PC-3 (cell line): ENCODE measurements around the gene IFT43.

Experiments
- EZH2phosphoT487 ChIP-seq: fragments of 300-600 bp; sonication (generic); IDR thresholded peaks from 2 replicates; pipeline ENCODE4 v1.6.1; 2018; ENCODE audit warnings: mild to moderate bottlenecking, antibody characterized with exemption, low read length, borderline replicate concordance
- TF ChIP-seq, protein P1 (sequence below): fragments of 300-600 bp; sonication (generic); conservative IDR thresholded peaks from 2 replicates; pipeline ENCODE4 v1.5.1; 2017; ENCODE audit warnings: antibody characterized with exemption, low read depth, mild to moderate bottlenecking, low read length

GRCh38 chr14:75941030-75941429 lies 44.5 kb upstream of the IFT43 start:
- TF ChIP-seq, protein P1, sequence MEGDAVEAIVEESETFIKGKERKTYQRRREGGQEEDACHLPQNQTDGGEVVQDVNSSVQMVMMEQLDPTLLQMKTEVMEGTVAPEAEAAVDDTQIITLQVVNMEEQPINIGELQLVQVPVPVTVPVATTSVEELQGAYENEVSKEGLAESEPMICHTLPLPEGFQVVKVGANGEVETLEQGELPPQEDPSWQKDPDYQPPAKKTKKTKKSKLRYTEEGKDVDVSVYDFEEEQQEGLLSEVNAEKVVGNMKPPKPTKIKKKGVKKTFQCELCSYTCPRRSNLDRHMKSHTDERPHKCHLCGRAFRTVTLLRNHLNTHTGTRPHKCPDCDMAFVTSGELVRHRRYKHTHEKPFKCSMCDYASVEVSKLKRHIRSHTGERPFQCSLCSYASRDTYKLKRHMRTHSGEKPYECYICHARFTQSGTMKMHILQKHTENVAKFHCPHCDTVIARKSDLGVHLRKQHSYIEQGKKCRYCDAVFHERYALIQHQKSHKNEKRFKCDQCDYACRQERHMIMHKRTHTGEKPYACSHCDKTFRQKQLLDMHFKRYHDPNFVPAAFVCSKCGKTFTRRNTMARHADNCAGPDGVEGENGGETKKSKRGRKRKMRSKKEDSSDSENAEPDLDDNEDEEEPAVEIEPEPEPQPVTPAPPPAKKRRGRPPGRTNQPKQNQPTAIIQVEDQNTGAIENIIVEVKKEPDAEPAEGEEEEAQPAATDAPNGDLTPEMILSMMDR = no peak
- no peak for TF ChIP-seq EZH2phosphoT487
